ENCODE results near the gene RFXANK.

The RFXANK gene

DNA sequence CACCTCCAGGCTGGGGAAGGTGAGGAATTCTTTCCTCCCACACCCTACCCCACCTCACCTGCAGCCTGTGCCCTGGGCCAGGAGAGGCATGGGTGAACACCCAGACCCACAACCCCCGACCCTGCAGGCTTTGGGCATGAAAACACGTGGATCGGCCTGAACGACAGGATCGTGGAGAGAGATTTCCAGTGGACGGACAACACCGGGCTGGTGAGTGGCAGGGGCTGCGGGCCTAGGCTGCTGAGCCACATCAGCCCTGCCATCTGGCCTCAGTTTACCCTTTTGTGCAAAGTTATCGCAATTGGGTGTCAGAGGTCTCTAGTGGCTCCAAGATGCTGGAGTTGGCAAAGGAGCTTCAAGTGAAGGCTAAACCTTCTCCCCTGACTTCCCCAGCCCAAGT, 48.4 kb downstream of the RFXANK start:
- H3K4me3 ChIP-seq (ENCODE audit: control insufficient read depth, low read depth, low read length), result no peak overlapping the region
- TF ChIP-seq, protein P1, sequence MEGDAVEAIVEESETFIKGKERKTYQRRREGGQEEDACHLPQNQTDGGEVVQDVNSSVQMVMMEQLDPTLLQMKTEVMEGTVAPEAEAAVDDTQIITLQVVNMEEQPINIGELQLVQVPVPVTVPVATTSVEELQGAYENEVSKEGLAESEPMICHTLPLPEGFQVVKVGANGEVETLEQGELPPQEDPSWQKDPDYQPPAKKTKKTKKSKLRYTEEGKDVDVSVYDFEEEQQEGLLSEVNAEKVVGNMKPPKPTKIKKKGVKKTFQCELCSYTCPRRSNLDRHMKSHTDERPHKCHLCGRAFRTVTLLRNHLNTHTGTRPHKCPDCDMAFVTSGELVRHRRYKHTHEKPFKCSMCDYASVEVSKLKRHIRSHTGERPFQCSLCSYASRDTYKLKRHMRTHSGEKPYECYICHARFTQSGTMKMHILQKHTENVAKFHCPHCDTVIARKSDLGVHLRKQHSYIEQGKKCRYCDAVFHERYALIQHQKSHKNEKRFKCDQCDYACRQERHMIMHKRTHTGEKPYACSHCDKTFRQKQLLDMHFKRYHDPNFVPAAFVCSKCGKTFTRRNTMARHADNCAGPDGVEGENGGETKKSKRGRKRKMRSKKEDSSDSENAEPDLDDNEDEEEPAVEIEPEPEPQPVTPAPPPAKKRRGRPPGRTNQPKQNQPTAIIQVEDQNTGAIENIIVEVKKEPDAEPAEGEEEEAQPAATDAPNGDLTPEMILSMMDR (IDR thresholded peaks at IDR 0.05; ENCODE audit: control insufficient read depth, insufficient read depth, low read depth, low read length, missing control alignments), result no peak
- DNase-seq (ENCODE audit: low read depth), result no peak

DNA sequence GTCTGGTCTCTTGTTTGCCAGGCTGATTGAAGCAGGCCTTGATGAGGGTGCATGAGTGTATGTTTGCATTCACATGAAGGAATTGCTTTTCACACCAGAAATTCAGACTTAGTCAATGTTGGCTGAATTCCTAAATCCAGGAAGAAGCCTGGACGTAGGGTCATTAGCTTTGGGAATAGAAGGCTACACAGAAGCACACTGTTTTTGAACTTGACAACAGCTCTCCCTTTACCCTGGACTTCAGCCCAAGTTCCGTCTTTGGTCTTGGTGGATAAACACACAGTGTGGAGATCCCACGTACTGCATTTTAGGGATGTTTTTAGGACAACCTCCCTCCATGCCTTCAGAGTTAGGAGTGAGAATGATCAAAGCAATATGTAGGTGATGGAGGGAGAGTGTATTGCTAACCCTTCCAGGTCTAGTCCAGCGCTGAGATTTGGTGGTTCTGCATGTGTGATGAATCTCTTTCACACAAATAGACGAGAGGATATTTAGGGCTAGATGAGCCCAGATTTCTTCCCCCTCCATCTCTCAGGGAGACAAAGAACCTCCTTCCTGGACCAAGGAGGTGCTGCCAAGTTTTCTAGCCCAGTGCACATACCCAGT, 58.2 kb downstream of the RFXANK start:
- no peak for DNase-seq (ENCODE audit: low read depth)
- H3K4me3 ChIP-seq (ENCODE audit: control insufficient read depth, low read depth, low read length), result no peak overlapping the region
- TF ChIP-seq, protein P1 (IDR thresholded peaks at IDR 0.05; ENCODE audit: control insufficient read depth, insufficient read depth, low read depth, low read length, missing control alignments), result no peak

Measured in AG09309 (cell line).